ENCODE measurements around the gene SH3TC2. TPM values are rescaled to one million over a fixed set of nuclear protein-coding genes. Genes with fewer than 3 reads are reported as not detected.

Gene SH3TC2
- polyA plus RNA-seq, 1 of the 3 experiments (the other 2 are of a cell fraction): 1.1 TPM

DNA sequence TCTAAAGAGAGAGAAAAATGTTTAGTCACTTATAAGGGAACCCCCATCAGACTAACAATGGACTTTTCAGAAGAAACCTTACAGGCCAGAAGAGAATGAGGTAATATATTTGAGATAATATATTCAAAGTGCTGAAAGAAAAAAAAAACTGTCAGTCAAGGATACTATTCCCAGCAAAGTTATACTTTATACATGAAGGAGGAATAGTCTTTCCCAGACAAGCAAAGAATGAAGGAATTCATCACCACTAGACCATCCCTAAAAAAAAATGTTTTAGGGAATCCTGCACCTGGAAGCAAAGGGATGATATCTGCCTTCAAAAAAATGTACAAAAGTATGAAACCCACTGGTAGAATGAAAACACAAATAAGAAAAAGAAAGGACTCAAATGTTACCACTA is 37.5 kb upstream of the SH3TC2 start:
- no peak overlapping the region for H2AFZ ChIP-seq (ENCODE audit: low read depth)
- H3K4me3 ChIP-seq (ENCODE audit: low read depth in 2 of 2, low read length in 1 of 2): no peak overlapping the region
- H3K36me3 ChIP-seq (replicated peaks in 1 of 2; ENCODE audit: control insufficient read depth in 1 of 2, insufficient read depth in 2 of 2, low read length in 1 of 2): no peaks in the 10 kb centered on the region
- no peaks in the 10 kb centered on the region for H3K4me1 ChIP-seq (ENCODE audit: control insufficient read depth in 1 of 2, insufficient read depth in 2 of 2, low read depth in 1 of 2, low read length in 1 of 2)
- no peaks in the 10 kb centered on the region for H4K20me1 ChIP-seq (ENCODE audit: insufficient read depth)
- no peak overlapping the region for H3K9ac ChIP-seq
- peaks cover 18% of the 10 kb centered on the region for H3K9me3 ChIP-seq
- no peaks in the 10 kb centered on the region for H3K27me3 ChIP-seq (ENCODE audit: insufficient read depth)
- H3F3A ChIP-seq (replicated peaks; ENCODE audit: insufficient read depth): no peaks in the 10 kb centered on the region
- CTCF ChIA-PET: interaction anchor here (1.5 to 1.7 kb wide), 2 partner anchors 64 to 367 kb away, joined by 5 read pairs; no protein-coding TSS in a partner anchor
- no peak for TF ChIP-seq EZH2phosphoT487 (IDR thresholded peaks at IDR 0.05; ENCODE audit: borderline replicate concordance, low read depth)
- TF ChIP-seq REST (IDR thresholded peaks at IDR 0.05; ENCODE audit: low read depth, low read length): no peak
- no peak for TF ChIP-seq RFX5 (IDR thresholded peaks at IDR 0.05; ENCODE audit: low read length)
- TF ChIP-seq RAD21 (IDR thresholded peaks at IDR 0.05; ENCODE audit: low read length): no peak
- TF ChIP-seq, protein P1, sequence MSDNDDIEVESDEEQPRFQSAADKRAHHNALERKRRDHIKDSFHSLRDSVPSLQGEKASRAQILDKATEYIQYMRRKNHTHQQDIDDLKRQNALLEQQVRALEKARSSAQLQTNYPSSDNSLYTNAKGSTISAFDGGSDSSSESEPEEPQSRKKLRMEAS (IDR thresholded peaks at IDR 0.05; ENCODE audit: low read depth): no peak
- TF ChIP-seq FOXM1 (IDR thresholded peaks at IDR 0.05; ENCODE audit: low read depth): no peak
- no peak for TF ChIP-seq SMC3 (IDR thresholded peaks at IDR 0.05; ENCODE audit: low read depth, low read length)
- no peak for TF ChIP-seq MEF2A (IDR thresholded peaks at IDR 0.05; ENCODE audit: borderline replicate concordance, low read depth)
- TF ChIP-seq ZBTB33 (IDR thresholded peaks at IDR 0.05; ENCODE audit: borderline replicate concordance, low read depth): no peak
- no peak for TF ChIP-seq GATA2 (CRISPR knock-in tag; IDR thresholded peaks at IDR 0.05)
- no peak for TF ChIP-seq FOSL2 (IDR thresholded peaks at IDR 0.05; ENCODE audit: borderline replicate concordance, low read depth)
- no peak for TF ChIP-seq SIN3A (IDR thresholded peaks at IDR 0.05; ENCODE audit: borderline replicate concordance, low read depth, low read length)
- no peak for TF ChIP-seq NRF1 (IDR thresholded peaks at IDR 0.05; ENCODE audit: low read depth, low read length)
- H3K9me2 ChIP-seq: no peaks in the 10 kb centered on the region
- no peak overlapping the region for H3K4me2 ChIP-seq
- H3K79me2 ChIP-seq (ENCODE audit: insufficient read depth): no peaks in the 10 kb centered on the region
- POLR2A ChIA-PET: no interaction called here
- H3K27ac ChIP-seq (ENCODE audit: low read depth in 2 of 2, low read length in 1 of 2): no peak overlapping the region
- no peak for DNase-seq

All from SK-N-SH (cell line).